ENCODE measurements around the gene CCT3.
"Not testable (repeated sequence)": the region's sequence is repeated elsewhere in the genome, so short reads cannot be mapped to it uniquely, and the experiment has no call there.

Gene CCT3

GRCh38 chr1:156338180-156338976 lies at the start of gene CCT3, which contains the start of gene TSACC:
Gene CCT3, minus strand, starts transcription at chr1:156338292. Its CDS starts 108 bp downstream, at chr1:156338184.
Gene TSACC, plus strand, starts transcription at chr1:156338526. Its CDS starts 1,232 bp downstream, at chr1:156339758.
- DNase-seq = peak; percentile 92 to 100 (median 98)

DNA sequence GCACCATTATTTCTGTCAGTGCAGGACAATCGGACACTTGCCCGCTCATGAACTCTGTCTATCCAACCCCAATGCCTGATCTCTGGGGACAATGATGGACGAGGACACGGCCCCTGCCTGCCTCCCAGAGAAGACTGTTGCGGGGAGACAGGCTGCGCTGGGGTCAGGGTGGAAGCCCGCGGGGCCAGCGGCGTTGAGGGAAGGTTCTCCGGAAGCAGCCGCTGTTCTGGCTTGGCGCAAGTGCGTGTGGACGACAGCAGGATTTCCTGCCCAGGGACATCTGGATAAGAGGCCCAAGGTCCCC lies 49.7 kb upstream of the CCT3 start:
- peak in 3 of 56 donors; percentile 63 to 74 (median 70) for DNase-seq

DNA sequence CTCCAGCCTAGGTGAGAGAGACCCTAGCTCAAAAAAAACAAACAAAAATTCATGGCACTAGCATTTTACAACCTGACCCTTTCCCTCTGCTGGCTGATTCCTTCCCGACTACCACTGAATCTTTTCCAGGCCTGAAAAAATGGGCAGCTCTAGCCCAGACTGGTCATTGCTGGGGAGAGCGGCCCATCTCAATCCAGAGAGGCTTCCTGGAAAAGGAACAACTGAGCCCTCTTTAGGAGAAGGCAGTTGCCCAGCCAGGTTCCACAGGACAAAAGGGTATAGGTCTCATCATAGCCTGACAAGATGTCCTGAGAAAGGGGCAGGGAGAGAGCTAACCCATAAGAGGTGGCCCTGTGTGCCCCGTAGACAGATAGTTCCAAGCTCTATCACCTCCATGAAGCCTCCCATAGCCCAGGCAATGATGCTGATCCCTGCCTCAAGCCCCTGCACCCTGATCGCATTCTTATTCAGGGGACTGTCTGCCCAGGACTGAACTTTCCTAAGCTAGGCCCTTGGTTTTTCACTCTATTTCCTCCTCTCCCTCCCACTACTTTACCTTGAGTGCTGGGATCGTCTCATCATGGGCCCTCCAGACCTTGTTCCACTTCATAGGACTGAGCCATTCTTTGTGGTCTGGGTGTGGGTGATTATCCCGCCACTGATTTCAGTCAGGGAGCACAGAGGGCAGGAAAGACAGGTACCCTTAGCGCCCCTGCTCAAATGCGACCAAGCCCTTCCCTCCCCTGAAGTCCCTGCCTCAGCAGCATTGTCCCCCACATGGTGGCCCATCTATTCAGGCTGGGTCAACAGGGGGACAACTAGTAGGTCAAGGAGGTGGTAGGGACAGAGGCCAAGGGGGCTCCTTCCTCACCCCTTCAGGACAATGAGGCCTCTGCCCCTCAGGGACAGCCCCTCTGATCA lies 49.1 kb upstream of the CCT3 start:
- peak in 2 of 56 donors; percentile 25 to 39 for DNase-seq

DNA sequence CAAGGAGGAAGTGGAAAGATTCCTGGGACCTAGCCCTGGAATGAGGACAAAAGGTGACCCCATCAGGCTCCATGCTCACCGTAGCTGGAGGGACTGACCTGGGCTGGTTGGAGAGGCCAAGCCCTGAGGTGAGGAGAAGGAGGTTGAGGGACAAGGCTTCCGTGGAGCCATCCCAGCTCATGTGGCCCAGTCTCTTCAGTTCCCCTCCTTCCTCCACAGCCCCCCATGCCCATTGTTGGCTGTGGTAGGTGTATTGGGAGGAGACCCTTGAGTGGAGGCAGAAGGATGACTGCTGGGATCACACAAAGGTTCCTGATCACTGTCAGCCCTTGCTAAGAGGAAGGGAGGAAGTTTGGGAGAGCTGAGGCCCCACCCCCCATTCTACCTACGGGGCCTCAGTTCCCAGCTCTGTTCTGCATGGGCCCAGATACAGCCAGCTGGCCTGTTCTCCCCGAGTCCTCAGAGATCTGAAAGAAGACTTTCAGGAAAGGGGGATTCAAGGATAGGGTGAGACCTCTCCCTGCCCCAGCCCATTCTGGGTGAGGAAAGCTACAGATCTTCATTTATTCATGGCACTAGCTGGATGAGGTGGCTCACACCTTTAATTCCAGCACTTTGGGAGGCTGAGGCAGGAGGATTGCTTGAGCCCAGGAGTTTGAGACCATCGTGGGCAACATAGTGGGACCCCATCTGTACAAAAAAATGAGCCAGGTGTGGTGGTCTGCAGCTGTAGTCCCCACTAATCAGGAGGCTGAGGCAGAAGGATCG lies 48.2 kb upstream of the CCT3 start:
- peak in 1 of 56 donors; percentile 53 for DNase-seq

DNA sequence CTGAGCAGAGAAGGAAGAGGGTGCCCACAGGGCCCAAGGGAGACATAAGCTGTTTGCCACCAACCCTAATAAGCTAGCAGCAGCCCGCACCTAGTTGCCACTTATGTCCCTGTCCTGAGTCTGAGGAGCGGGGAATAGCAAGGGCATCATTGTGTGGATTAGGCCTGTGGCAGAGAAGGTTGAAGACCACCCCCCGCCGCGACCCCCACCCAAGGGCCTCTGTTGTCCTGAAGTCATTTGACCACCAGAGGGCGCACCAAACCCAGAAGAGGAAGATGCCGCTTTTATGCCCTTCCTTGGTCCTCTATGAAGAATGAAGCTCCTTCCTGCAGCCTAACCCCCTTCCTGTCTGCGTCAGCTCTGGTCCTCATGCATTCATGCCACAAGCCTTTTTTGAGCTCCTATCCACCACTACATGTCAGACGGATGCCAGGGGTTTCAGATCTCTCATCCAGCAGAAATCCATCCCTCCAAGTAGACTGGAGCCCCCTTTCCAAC lies 47.5 kb upstream of the CCT3 start:
- peak in 51 of 56 donors; percentile 26 to 91 (median 69) for DNase-seq

DNA sequence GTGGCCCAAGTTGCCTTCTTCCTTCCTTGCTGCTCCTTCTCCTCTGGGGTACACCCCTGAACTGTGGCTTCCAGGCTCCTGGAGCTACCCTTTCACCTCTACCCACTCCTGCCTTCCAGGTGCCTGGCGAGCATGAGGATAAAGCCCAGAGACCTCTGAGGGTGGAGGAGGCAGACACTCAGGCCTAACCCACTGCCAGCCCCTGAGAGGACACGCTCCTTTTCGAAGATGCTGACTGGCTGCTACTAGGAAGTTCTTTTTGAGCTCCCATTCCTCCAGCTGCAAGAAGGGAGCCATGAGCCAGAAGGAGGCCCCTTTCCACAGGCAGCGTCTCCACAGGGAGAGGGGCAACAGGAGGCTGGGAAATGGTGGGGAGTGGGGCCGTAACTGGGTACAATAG lies 46.6 kb upstream of the CCT3 start:
- DNase-seq = no peak

- DNase-seq = no peak
Measured at GRCh38 chr1:156384007-156384406, 45.9 kb upstream of the CCT3 start.

GRCh38 chr1:156383023-156383422 lies 44.9 kb upstream of the CCT3 start:
- DNase-seq = peak in 51 of 56 donors; percentile 16 to 86 (median 60)

- no peak for DNase-seq
Measured at GRCh38 chr1:156382561-156382960, 44.5 kb upstream of the CCT3 start.

GRCh38 chr1:156379420-156380165 lies 41.5 kb upstream of the CCT3 start:
- DNase-seq = no peak

DNA sequence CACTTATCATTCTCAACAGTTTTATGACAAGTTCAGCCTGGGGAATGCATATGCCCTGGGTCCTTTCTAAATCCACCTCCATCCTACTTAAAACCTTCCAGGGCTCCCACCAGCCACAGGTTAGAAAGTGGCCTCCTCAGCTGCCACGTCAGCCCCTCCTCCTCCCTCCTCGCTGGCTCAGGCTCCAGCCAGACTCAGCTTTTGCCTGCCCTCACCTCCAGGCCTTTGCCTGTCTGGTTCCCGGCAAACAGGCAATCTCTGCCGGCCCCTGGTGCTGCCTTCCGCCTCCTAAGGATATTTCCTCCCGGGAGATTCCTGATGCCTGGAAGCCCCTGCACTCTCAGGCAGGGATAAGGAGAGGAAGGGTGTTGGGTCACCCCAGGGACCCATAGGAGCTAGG lies 40.5 kb upstream of the CCT3 start:
- DNase-seq = no peak

GRCh38 chr1:156376958-156377919 lies 39.1 kb upstream of the CCT3 start:
- DNase-seq = no peak

GRCh38 chr1:156376146-156376545 lies 38.1 kb upstream of the CCT3 start:
- no peak for DNase-seq

DNA sequence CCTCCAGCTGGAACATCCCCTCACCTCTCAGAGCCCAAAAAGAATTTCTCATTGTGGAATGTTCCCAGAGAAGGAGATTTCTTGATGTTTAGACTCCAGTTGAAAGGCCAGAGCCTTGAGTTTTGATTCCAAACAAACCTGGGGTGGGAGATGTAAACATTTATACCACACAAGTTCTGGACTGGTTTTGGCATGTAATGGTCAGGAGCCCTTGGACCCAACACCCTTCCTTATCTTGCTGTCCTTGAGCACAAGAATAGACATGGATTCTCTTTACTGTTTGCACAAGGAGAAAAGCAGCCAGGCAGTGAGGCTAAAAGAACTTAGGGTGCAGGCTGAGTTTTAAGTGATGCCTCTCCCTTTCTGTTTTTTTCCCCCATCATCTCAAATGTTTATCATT lies 35.5 kb upstream of the CCT3 start:
- no peak for DNase-seq

DNA sequence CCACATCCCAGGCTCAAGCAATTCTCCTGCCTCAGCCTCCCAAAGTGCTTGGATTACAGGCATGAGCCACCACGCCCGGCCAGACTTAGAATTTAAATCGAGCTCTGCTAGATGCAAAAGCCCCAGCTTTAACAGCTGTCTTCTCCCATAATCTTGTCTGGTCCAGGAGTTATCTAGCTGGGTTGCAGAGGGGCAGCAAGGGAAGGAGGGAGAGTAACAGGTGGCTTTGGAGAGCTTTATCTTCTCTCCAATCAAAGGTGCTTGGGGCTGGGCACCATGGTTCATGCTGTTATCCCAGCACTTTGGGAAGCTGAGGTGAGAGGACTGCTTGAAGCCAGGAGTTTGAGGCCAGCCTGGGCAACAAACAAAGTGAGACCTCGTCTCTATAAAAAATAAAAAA lies 34.8 kb upstream of the CCT3 start:
- no peak for DNase-seq

DNA sequence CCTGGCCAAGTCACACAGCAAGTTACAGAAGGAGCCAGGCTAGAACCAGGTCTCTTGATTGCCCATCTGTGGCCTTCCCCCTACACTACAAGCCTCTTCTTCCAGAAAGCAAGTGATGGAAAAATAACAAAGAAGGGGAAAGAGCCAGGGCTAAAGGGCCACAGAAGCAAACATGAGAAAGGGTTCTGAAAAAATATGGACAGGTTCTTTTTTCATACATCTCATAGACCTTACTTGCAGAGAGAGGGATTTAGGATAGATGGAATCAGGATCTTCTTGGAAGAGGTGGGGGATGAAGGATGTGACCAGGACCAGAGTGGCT lies 34.1 kb upstream of the CCT3 start:
- DNase-seq = no peak

GRCh38 chr1:156371553-156372264 lies 33.6 kb upstream of the CCT3 start:
- DNase-seq = peak in 8 of 56 donors; percentile 3 to 28 (median 10)

DNA sequence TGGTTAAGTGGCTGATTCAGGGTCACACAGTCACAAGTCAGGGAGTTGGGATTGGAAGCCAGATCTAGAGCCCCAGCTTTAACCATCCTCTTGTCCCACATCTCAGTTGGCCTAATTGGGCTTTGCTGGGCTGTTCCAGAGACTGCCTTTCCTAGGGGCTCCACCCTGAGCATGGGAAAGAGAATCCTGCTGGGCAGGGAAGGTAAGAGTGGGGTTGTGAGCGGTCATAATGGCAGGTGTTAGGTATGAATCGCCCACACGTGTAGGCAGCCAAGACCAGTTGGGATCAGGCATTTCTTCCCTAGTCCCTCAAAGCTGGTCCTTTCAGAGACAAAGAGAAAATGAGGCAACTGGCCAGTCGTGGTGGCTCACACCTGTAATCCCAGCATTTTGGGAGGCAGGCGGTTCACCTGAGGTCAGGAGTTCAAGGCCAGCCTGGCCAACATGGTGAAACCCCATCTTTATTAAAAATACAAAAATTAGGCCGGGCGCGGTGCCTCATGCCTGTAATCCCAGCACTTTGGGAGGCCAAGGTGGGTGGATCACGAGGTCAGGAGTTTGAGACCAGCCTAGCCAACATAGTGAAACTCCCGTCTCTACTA lies 31.7 kb upstream of the CCT3 start:
- not testable (repeated sequence) for DNase-seq

All from nucleus accumbens (tissue), 56 donors.